HCEC 1CT (cell line): ENCODE data around the gene COQ10B.
A peak's percentile ranks its signal among the peaks of the same experiment; 100 is the strongest.
"Not testable (repeated sequence)": the region's sequence is repeated elsewhere in the genome, so short reads cannot be mapped to it uniquely, and the experiment has no call there.

Experiments used
- DNase-seq: peaks from one replicate; pipeline ENCODE4 v3.0.0-alpha.2; 2017

COQ10B gene

DNA sequence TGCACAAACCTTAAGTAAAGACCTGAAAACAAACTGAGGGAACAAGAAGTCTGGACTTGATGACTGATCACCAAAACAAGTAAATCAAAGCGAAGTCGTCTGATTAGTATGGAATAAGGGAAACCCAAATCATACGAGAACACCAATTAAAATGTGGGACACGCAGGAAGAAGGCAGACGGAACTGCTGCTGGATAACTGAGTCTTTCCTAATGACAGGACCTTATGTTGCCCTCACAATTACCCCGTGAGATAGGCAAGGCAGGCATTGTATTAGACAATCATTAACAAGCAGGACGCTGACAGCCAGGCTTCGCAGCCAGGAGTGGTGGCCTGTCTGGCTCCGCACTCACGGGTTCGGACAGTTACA is 614 bp upstream of the COQ10B start:
- no peak for DNase-seq

DNA sequence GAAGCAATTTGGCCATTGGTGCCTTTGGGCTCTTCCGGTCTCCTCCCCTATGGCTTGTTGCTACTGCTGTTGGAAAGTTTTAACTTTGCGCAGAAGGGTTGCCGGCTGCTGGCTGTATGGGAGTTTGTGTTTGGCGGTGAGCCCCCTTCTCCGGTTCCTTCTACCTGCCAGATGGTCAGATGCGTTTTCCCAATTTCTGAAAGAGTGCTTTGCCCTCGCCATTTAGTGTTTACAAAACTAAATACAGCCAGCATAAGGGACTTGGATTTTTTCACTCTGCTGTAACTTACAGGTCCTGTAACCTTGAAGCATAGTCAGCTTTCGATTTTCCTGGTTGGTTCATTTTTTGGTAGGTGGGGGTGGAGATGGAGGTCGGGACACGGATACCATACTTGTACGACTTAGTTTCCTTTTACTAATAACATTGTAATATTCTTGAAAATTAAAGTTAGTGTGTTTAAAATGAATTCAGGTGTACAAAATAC is 604 bp downstream of the COQ10B start:
- no peak for DNase-seq

- DNase-seq = no peak
Observed at GRCh38 chr2:197454923-197455322, 1.6 kb downstream of the COQ10B start.

- no peak for DNase-seq
Observed at GRCh38 chr2:197455428-197455827, 2.1 kb downstream of the COQ10B start.

DNA sequence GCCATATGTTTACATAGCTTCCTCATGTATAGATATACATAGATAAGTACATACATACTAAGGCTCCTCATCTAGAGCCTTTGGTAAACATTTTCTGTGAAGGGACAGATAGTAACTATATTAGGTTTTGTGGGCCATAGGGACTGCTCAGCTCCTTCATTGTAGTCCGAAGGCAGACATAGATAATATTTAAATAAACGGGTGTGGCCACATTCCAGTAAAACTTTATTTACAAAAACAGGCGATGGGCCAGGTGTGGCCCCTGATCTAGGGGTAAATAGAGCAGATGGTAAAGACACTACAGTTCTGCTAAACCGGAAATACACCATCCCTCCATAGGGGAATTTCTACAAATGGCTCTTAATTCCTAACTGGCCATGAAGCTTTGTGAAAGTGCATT is 7.3 kb downstream of the COQ10B start:
- DNase-seq = no peak

DNA sequence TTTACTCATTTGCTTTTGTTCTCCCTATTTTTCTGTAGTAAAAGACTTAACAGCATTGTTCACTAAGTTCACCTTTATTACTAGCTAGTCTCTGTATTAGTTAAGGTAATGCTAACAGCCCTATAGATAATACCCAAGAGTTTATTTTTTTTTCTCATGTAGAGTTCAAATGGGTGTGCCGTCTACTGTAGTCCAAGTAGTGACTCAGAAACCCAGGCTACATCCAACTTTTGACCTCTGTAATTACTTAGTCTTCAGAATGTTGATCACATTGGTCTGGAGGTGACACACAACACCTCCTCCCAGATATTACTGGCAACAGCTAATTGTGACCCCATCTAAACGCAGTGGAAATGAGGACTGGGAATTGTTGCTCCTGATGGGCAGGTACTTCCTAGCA is 7.7 kb downstream of the COQ10B start:
- DNase-seq = peak; percentile 33

- DNase-seq = peak; percentile 16
Observed at GRCh38 chr2:197464175-197464574, 10.8 kb downstream of the COQ10B start.

- DNase-seq = no peak
Observed at GRCh38 chr2:197472166-197472565, 18.8 kb downstream of the COQ10B start.

DNA sequence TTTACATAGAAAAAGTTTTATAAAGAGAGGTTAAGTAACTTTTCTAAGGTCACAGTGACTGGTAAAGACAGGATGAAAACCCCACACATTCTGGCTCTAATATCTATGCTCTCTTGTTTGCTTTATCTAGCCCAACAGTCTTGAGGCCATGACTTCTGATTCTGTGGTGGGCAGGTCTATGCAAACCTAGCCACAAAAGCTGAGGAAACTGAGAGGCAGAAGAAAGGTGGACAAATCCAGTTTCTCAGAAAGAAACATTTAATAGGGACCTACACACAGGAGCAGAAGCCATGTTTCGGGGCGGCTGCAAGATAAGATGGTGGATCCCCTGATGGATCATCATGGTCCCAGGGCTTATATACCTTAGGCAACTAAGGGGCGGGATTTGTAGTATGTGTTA is 24.4 kb downstream of the COQ10B start:
- DNase-seq = no peak

GRCh38 chr2:197480165-197481036 is 27.0 kb downstream of the COQ10B start:
- no peak for DNase-seq

GRCh38 chr2:197484248-197484647 is 30.9 kb downstream of the COQ10B start:
- not testable (repeated sequence) for DNase-seq

DNA sequence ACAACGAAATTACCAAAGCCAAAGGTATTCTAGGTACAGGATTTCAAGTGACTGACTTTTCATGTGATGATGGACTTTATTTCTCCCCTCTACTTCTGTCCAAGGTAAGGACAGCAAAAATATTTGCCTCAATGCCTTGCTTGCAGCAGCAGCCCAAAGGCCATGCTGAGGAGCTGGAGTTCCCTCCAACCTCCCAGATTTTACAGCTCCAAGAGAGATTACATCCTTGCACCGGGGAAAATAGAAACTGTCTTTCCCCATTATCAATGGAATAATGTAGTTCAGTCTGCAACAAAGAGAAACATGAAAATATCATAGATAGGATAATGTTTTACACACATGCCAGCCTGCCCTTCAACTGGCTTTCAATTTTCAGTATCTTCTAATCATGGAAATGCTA is 32.8 kb downstream of the COQ10B start:
- no peak for DNase-seq

DNA sequence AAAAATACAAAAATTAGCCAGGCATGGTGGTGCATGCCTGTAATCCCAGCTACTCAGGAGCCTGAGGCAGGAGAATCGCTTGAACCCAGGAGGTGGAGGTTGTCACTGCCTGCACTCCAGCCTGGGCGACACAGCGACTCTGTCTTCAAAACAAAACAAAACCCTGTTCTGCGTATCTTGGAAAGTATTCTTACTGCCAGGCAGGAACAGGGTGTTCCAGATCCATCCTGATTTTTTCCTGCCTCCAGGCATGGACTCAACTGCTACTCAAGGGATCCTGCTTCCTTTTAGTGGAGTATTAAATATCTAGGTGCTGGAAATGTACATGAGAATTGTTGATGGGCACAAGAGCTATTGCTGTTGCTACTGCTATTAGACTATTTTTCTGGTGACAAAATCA is 34.0 kb downstream of the COQ10B start:
- DNase-seq = no peak

DNA sequence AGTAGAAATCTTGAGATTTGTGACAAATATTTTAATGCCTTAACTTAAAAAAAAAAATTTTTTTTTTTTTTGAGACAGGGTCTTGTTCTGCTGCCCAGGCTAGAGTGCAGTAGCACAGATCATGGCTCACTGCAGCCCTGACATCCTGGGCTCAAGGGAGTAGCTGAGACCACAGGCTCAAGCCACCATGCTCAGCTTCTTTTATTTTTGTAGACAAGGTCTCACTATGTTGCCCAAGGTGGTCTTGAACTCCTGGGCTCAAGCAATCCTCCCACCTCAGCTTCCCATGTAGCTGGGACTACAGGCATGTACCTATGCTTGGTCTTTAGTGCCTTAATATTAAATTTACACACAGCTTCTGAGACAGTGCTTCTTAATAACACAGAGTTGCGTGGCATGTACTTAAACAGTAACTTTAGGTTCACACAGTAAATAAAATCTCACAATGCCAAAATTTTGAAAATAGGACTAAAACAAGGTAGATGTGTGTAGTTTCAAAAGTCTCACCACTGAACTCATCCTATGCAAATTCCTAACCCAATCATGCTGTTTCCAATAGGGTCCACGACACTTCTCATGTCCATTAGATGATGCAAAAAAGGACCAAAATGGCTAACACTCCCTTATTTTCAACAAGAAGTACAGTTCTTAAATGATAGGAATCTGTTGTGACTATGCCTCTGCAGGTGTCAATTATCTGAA is 42.2 kb downstream of the COQ10B start:
- no peak for DNase-seq

GRCh38 chr2:197496695-197497094 is 43.3 kb downstream of the COQ10B start:
- DNase-seq = no peak

GRCh38 chr2:197497326-197497725 is 44.0 kb downstream of the COQ10B start:
- no peak for DNase-seq

DNA sequence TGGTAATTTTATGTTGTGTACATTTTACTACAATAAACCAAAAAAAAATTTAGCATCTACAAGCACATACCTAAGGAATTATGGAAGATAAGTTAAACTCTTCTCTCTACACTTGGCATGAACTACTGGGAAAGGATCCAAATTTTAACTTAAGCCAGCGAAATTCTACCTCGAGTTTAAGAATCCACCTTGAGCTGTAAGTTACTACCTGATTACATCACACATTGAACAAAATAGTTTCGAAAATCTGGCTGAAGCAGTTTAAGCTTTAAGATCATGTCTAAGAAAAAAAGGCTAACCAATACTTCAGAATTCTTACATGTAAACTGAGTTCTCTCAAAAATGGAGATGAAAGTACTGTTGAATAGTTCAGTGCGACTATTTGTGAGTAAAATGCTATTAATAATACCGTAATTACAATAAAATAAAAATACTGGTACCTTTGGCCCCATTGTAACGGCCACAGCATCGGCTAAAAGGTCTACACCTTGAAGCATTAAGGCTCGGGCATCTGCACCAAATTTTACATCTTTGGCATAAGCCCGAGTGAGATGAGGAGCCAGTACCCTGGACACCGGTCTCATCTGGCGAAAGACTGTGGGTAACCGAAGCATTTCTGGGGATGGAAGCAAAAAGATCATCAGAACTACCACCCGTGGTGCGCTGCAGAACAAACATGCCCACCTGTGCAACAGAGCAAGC is 45.0 kb downstream of the COQ10B start:
- DNase-seq = no peak

- peak; percentile 64 for DNase-seq
Observed at GRCh38 chr2:197498937-197499593, 45.7 kb downstream of the COQ10B start.

DNA sequence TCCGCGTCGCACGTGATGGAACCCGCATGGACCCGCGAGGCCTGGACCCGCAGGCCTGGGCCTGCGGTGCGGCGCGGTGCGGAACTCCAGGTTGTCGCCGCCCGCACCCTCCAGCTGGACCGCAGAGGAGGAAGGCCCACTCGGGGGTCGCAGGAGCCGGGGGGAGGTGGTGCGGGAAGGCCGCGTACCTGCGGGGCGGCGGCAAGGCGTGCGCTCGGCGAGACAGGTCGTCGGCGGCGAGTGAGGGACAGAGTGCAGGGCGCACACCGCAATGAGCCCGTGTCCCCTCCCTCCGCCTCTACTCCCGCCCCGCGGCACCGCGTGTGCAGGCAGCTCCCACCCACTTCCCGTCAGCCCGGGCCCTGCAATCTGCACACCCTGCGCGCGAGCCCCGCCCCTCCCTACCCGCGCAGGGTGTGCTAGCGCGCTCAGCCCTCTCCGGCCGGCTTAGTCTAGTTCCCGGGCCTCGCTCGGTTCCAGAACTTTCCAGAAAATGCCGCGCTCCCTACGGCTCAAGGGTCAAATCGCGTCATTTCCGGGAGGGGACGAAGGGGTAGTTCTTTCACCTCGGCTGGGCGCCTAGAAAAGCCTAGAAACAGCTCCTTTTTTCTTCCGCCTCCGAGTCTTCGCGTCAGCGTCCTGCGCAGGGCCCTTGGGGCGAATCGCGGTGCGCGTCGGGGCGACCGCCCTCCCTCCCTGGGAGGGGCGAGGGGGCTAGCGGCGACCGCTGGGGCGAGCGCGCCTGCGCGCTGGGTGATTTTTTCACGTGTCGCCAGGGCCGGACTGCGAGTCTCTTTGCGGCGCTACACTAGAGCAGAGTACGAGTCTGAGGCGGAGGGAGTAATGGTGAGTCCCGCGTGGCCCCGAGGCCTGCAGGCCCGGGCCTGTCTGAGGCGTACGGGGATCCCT is 46.5 kb downstream of the COQ10B start, which contains the start of the genes HSPD1 and HSPE1:
HSPD1 (minus strand) TSS at position 247 of the 909 bp plus-strand sequence. CDS start 992 bp downstream, outside the sequence.
HSPE1 (plus strand) TSS at position 786 of the 909 bp plus-strand sequence; CDS start at position 844, 58 bp downstream.
- DNase-seq = peak; percentile 99

DNA sequence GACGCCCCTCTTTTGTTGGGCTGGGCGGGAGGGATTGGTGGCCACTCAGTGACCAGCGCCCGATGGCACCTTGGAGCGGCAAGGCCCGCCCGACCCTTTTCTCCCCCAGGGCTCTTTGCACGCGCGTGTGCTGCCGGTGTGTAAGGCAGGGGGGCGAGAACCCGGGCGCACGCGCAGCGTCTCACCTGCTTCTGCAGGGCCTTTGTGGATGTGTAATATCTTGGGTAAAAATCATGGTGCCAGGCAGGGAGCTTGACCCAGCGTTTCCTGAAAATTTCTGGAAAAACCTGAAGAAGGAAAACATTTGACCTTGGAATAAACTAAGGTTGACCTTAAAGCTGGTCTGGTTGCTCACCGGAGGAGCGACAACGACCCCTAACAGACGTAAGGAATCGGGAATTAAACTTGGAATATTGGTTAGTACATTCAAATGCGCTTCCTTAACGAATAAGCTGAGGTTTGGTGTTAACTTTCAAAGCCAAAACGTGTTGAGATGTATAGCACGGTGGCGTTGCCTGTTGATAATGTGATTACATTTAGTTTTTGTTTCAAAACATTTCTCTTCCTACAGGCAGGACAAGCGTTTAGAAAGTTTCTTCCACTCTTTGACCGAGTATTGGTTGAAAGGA is 47.3 kb downstream of the COQ10B start:
- DNase-seq = no peak

DNA sequence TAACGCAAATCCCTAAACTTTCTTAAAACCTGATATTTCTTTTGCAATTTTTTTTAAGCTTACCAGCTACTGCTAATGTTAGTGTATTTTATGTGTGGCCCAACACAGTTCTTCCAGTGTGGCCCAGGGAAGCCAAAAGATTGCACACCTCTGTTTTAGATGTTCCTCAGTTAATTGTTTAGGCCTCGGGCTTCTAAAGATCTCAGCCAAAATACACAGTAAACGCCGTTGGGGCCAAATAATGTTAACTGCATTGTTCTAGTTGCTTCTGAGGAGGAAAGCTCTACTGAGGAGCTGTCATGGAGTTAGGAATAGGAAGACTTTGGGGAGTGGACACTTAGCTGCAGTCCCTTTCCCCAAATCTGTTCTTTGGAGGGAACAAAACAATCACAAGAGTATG is 48.8 kb downstream of the COQ10B start:
- DNase-seq = no peak
